ENCODE data around the gene GOLGA8H.
"Not testable (repeated sequence)": the region's sequence is repeated elsewhere in the genome, so short reads cannot be mapped to it uniquely, and the experiment has no call there.

Gene GOLGA8H

DNA sequence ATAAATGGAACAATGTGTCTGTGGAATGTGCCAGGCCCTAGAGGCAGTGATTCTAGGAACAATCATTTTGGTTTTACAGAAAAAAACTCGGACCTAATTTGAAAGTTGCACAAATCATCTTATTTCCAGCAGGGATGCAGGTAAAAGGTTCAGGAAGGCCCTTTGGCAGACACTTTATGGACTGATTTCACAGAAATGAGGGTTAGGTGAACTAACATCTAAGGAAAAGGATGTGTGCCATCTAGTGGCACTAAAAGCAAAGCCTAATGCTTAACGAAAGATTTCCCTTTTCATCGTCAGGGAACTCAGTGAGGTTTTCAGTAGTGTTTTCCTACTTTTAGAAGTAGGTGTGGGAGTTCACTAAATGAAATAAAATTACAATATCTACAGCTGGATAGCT lies 17.5 kb downstream of the GOLGA8H start:
- H3K36me3 ChIP-seq (ENCODE audit: control insufficient read depth in 4 of 4, insufficient read depth in 4 of 4, low read length in 3 of 4); POLR2A ChIA-PET; H3K27ac ChIP-seq (ENCODE audit: insufficient read depth in 1 of 2, low read depth in 1 of 2, low read length in 2 of 2, poor library complexity in 1 of 2, severe bottlenecking in 2 of 2); H3K9me3 ChIP-seq (ENCODE audit: control extremely low read depth in 1 of 5, control insufficient read depth in 4 of 5, insufficient read depth in 2 of 5, low read depth in 1 of 5, low read length in 4 of 5); H3K4me1 ChIP-seq (ENCODE audit: control extremely low read depth in 1 of 4, control insufficient read depth in 4 of 4, insufficient read depth in 4 of 4, low read length in 3 of 4); H3K4me3 ChIP-seq (ENCODE audit: control insufficient read depth in 1 of 7, extremely low read depth in 1 of 7, insufficient read depth in 4 of 7, low read depth in 2 of 7, low read length in 6 of 7); H3K27me3 ChIP-seq (replicated peaks in 2 of 5; ENCODE audit: control insufficient read depth in 4 of 5, insufficient read depth in 5 of 5, low read length in 4 of 5); CTCF ChIA-PET: not testable (repeated sequence)
- DNase-seq: peak; percentile 10 to 20 (median 15)
- WGBS (ENCODE audit: insufficient coverage): no CpG with 5 or more reads among the region's 3 CpGs

DNA sequence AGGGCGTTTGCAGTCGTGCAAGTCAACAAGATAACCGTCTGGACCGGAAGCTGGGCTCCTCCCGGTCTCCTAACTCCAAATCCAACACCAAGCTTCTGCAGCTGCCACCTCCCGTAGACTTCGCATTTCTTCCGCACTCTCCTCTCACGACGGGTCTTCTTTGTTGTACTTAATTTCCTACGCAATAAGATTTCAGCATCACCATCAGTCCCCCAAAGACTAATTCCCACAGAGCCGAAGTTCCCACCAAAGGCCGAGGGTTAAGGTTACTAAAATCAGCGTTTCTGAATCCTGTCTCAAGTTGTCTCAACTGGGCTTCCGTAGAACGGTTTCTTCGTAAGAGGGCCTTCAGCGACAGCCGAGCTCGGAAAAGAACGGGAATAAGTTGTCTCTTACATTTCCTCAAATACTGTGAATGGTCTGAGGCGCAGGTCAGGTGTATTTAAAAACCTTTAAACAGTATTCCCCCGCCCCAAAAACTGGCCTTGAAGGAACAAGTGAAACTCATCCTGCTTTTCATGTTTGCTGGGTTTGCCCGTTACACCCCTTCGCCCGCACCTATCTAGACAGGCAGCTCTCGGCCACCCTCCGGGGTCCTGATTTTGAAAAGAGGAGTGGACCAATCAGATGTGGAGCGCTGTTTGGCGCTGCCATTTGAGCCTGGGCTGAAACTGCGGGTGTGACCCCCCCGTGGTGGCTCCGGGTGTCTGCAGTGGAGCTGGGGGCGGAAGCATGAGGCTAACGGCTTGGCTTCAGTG lies 21.8 kb downstream of the GOLGA8H start, which contains the start of gene ARHGAP11B:
Gene ARHGAP11B (plus strand): TSS at position 693 of the 758 bp plus-strand sequence.
- H3K27me3 ChIP-seq (replicated peaks in 2 of 5; ENCODE audit: control insufficient read depth in 4 of 5, insufficient read depth in 5 of 5, low read length in 4 of 5); H3K36me3 ChIP-seq (ENCODE audit: control insufficient read depth in 4 of 4, insufficient read depth in 4 of 4, low read length in 3 of 4); POLR2A ChIA-PET; H3K4me1 ChIP-seq (ENCODE audit: control extremely low read depth in 1 of 4, control insufficient read depth in 4 of 4, insufficient read depth in 4 of 4, low read length in 3 of 4); CTCF ChIA-PET; H3K9me3 ChIP-seq (ENCODE audit: control extremely low read depth in 1 of 5, control insufficient read depth in 4 of 5, insufficient read depth in 2 of 5, low read depth in 1 of 5, low read length in 4 of 5): not testable (repeated sequence)
- Histone ChIP-seq H3K4me3 (ENCODE audit: control insufficient read depth in 1 of 7, extremely low read depth in 1 of 7, insufficient read depth in 4 of 7, low read depth in 2 of 7, low read length in 6 of 7) (peak within 1 kb of the TSS; percentile 62 to 95 (median 86)), H3K27ac (ENCODE audit: insufficient read depth in 1 of 2, low read depth in 1 of 2, low read length in 2 of 2, poor library complexity in 1 of 2, severe bottlenecking in 2 of 2) (peak within 1 kb of the TSS; percentile 92 to 97)
- 0% methylated on average over 17 of the region's 35 CpGs for WGBS (ENCODE audit: insufficient coverage)
- DNase-seq: peak; percentile 97 to 98 (median 97)

DNA sequence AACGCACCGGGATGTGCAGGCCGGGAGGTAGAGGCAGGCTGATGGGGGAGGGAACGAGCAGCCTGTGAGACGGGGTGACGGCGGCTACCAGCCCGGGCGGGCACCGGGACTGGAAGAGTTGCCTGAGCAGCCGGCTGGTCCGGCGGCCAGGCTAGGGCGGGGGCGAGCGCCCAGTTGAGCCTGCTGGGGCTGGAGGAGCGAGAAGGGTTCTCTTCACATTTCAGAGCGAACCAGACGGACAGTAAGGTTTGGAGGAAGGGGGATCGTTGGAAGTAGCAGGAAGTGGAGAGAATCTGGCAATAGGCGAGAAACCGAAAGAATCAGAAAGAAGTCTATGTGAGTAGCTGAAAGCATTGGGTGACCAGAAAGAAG lies 22.4 kb downstream of the GOLGA8H start:
- peak in 2 of 3 donors; percentile 23 to 36 for DNase-seq
- 0% methylated on average over 6 of the region's 22 CpGs for WGBS (ENCODE audit: insufficient coverage)
- POLR2A ChIA-PET; H3K9me3 ChIP-seq (ENCODE audit: control extremely low read depth in 1 of 5, control insufficient read depth in 4 of 5, insufficient read depth in 2 of 5, low read depth in 1 of 5, low read length in 4 of 5); CTCF ChIA-PET; H3K27me3 ChIP-seq (replicated peaks in 2 of 5; ENCODE audit: control insufficient read depth in 4 of 5, insufficient read depth in 5 of 5, low read length in 4 of 5); H3K4me1 ChIP-seq (ENCODE audit: control extremely low read depth in 1 of 4, control insufficient read depth in 4 of 4, insufficient read depth in 4 of 4, low read length in 3 of 4); H3K36me3 ChIP-seq (ENCODE audit: control insufficient read depth in 4 of 4, insufficient read depth in 4 of 4, low read length in 3 of 4): not testable (repeated sequence)
- H3K27ac ChIP-seq (ENCODE audit: insufficient read depth in 1 of 2, low read depth in 1 of 2, low read length in 2 of 2, poor library complexity in 1 of 2, severe bottlenecking in 2 of 2): peak overlapping the region; percentile 92 to 97
- peak overlapping the region; percentile 62 to 95 (median 84) for H3K4me3 ChIP-seq (ENCODE audit: control insufficient read depth in 1 of 7, extremely low read depth in 1 of 7, insufficient read depth in 4 of 7, low read depth in 2 of 7, low read length in 6 of 7)

DNA sequence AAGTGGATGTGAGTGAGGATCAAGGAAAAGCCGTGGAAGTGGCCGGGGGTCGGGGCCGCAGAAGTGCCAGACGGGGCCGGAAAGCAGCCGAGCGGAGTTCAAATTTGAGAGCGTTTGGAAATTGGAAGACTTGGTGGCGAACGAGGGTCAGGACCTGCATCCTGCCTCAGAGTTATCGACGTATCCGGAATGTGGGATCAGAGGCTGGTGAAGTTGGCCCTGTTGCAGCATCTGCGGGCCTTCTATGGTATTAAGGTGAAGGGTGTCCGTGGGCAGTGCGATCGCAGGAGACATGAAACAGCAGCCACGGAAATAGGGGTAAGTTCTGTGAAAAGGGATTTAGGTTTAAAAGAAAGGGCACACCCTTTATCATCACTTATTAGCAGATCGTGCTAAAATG lies 22.8 kb downstream of the GOLGA8H start:
- H3K36me3 ChIP-seq (ENCODE audit: control insufficient read depth in 4 of 4, insufficient read depth in 4 of 4, low read length in 3 of 4); CTCF ChIA-PET; H3K27me3 ChIP-seq (replicated peaks in 2 of 5; ENCODE audit: control insufficient read depth in 4 of 5, insufficient read depth in 5 of 5, low read length in 4 of 5); POLR2A ChIA-PET; DNase-seq; H3K9me3 ChIP-seq (ENCODE audit: control extremely low read depth in 1 of 5, control insufficient read depth in 4 of 5, insufficient read depth in 2 of 5, low read depth in 1 of 5, low read length in 4 of 5); H3K4me1 ChIP-seq (ENCODE audit: control extremely low read depth in 1 of 4, control insufficient read depth in 4 of 4, insufficient read depth in 4 of 4, low read length in 3 of 4): not testable (repeated sequence)
- Histone ChIP-seq H3K27ac (ENCODE audit: insufficient read depth in 1 of 2, low read depth in 1 of 2, low read length in 2 of 2, poor library complexity in 1 of 2, severe bottlenecking in 2 of 2) (peak overlapping the region; percentile 92 to 97), H3K4me3 (ENCODE audit: control insufficient read depth in 1 of 7, extremely low read depth in 1 of 7, insufficient read depth in 4 of 7, low read depth in 2 of 7, low read length in 6 of 7) (peak overlapping the region; percentile 62 to 95 (median 84))
- no CpG with 5 or more reads among the region's 20 CpGs for WGBS (ENCODE audit: insufficient coverage)

DNA sequence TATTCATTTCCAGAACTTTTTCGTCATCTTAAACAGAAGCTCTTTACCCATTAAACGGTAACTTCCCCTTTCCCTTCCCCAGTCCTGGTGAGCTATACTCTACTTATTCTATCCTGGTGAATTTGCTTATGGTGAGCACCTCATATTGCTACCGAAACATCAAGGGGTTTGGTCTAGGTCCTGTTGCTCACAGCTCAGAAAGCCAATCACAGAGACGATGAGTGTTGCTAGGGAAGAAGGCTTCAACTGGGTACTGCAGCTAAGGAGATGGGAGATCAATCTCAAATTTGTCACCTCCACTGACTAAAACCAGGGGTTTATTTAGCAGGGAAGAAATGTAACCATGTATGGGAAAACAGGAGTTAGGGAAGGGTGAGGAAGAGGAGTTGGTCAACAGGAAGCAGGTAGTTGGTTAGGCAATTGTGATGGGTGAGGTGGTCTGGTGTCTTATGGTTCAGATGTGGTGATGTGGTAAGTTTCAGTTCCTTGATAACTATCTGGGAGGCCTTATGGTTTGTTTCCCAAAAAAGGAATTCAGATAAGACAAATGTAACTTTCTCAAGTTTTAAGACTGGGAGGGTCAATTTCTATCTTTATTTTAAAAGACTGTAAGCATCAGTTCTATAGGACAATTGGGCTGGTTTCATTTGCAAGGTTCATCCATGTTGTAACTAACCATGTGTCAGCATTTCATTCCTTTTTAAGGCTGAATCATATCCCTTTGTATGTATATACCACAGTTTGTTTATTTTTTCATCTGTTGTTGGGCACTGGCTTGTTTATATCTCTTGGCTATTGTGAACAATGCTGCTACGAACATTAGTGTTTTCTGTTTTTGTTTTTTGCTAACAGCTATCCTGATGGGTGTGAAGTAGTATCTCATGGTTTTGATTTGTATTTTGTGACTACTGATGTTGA lies 46.4 kb downstream of the GOLGA8H start:
- WGBS (ENCODE audit: insufficient coverage): 100% methylated on average over 2 of the region's 5 CpGs
- Histone ChIP-seq H3K27ac (ENCODE audit: insufficient read depth in 1 of 2, low read depth in 1 of 2, low read length in 2 of 2, poor library complexity in 1 of 2, severe bottlenecking in 2 of 2) (no peak overlapping the region), H3K4me3 (ENCODE audit: control insufficient read depth in 1 of 7, extremely low read depth in 1 of 7, insufficient read depth in 4 of 7, low read depth in 2 of 7, low read length in 6 of 7) (no peak overlapping the region), H3K4me1 (ENCODE audit: control extremely low read depth in 1 of 4, control insufficient read depth in 4 of 4, insufficient read depth in 4 of 4, low read length in 3 of 4) (peaks cover 0 to 13% (median 3%) of the 10 kb centered on the region in 4 experiments), H3K27me3 (replicated peaks in 2 of 5; ENCODE audit: control insufficient read depth in 4 of 5, insufficient read depth in 5 of 5, low read length in 4 of 5) (no peaks in the 10 kb centered on the region), H3K36me3 (ENCODE audit: control insufficient read depth in 4 of 4, insufficient read depth in 4 of 4, low read length in 3 of 4) (peaks cover 0 to 27% (median 15%) of the 10 kb centered on the region in 4 experiments), H3K9me3 (ENCODE audit: control extremely low read depth in 1 of 5, control insufficient read depth in 4 of 5, insufficient read depth in 2 of 5, low read depth in 1 of 5, low read length in 4 of 5) (no peaks in the 10 kb centered on the region)
- CTCF ChIA-PET: no interaction called here
- DNase-seq: peak; percentile 11 to 75 (median 56)
- POLR2A ChIA-PET: no interaction called here

DNA sequence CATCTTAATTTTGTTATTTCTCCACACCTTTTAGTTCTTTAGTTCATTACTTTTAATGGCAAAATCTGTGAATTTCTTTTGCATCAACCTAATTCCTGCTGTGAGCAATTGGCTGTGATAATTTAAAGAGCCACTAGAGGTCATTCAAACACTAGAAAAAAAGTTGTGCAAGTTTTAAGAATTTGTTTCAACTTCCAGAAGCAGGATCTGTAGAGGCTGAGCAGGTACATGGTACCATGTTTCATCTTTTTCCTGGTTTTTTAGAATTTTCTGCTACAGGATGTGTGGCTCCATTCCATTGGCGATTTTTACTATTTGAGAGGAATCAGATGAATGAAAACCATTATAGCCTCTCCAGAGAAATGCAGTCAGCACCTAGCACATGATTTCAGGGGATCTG lies 57.3 kb downstream of the GOLGA8H start:
- POLR2A ChIA-PET: interaction anchor here (0.6 kb wide), 1 partner anchor 524 kb away, joined by 3 read pairs; no protein-coding TSS in a partner anchor
- CTCF ChIA-PET: interaction anchor here (1.0 to 1.3 kb wide), 2 partner anchors 10 to 198 kb away, joined by 3 read pairs; no protein-coding TSS in a partner anchor
- not testable (repeated sequence) for H3K27me3 ChIP-seq (replicated peaks in 2 of 5; ENCODE audit: control insufficient read depth in 4 of 5, insufficient read depth in 5 of 5, low read length in 4 of 5); H3K4me1 ChIP-seq (ENCODE audit: control extremely low read depth in 1 of 4, control insufficient read depth in 4 of 4, insufficient read depth in 4 of 4, low read length in 3 of 4); H3K4me3 ChIP-seq (ENCODE audit: control insufficient read depth in 1 of 7, extremely low read depth in 1 of 7, insufficient read depth in 4 of 7, low read depth in 2 of 7, low read length in 6 of 7); H3K9me3 ChIP-seq (ENCODE audit: control extremely low read depth in 1 of 5, control insufficient read depth in 4 of 5, insufficient read depth in 2 of 5, low read depth in 1 of 5, low read length in 4 of 5); H3K27ac ChIP-seq (ENCODE audit: insufficient read depth in 1 of 2, low read depth in 1 of 2, low read length in 2 of 2, poor library complexity in 1 of 2, severe bottlenecking in 2 of 2)
- H3K36me3 ChIP-seq (ENCODE audit: control insufficient read depth in 4 of 4, insufficient read depth in 4 of 4, low read length in 3 of 4): peaks cover 7 to 19% (median 10%) of the 10 kb centered on the region in 4 experiments
- no CpG with 5 or more reads among the region's 1 CpG for WGBS (ENCODE audit: insufficient coverage)
- peak; percentile 21 to 46 (median 30) for DNase-seq
